AG09309 (cell line): Measurements from ENCODE around the gene NCBP1.

Experiments used
- DNase-seq: peaks from one replicate; pipeline ENCODE4 v3.0.0-alpha.2; 2010; ENCODE audit warnings: low read depth
- H3K4me3 ChIP-seq: 2 replicates; pipeline ENCODE4 v1.5.1; 2011; ENCODE audit warnings: mild to moderate bottlenecking, low read depth, low read length, moderate library complexity; ENCODE audit not compliant: control insufficient read depth
- CTCF ChIP-seq: IDR thresholded peaks from 2 replicates; pipeline ENCODE4 v1.5.1; 2011; ENCODE audit warnings: mild to moderate bottlenecking, low read depth, low read length, inconsistent platforms; ENCODE audit not compliant: insufficient read depth, control insufficient read depth; ENCODE audit errors: missing control alignments

Gene NCBP1

GRCh38 chr9:97689401-97690180 lies 56.0 kb downstream of the NCBP1 start:
- DNase-seq, result no peak
- TF ChIP-seq CTCF, result no peak
- no peak overlapping the region for H3K4me3 ChIP-seq

- H3K4me3 ChIP-seq, result no peak overlapping the region
These were observed 61.1 kb downstream of the NCBP1 start for GRCh38 chr9:97694769-97695168.

GRCh38 chr9:97695390-97695789 lies 61.8 kb downstream of the NCBP1 start:
- TF ChIP-seq CTCF, result no peak
- DNase-seq, result no peak
- H3K4me3 ChIP-seq, result no peak overlapping the region; the same call in none of the 2 replicates

More at GRCh38 chr9:97694769-97695168, 61.1 kb downstream of the NCBP1 start:
- no peak for DNase-seq
- TF ChIP-seq CTCF, result no peak

GRCh38 chr9:97695995-97696802 lies 62.6 kb downstream of the NCBP1 start:
- no peak for DNase-seq
- peak overlapping the region; percentile 95 for H3K4me3 ChIP-seq
- no peak for TF ChIP-seq CTCF

- DNase-seq, result peak; percentile 58
- no peak for TF ChIP-seq CTCF
- H3K4me3 ChIP-seq, result peak within 1 kb of the TSS; percentile 95
These were observed 63.4 kb downstream of the NCBP1 start, which contains the start of gene XPA for GRCh38 chr9:97696803-97697601. XPA (minus strand) TSS chr9:97697340; CDS start chr9:97697292, 48 bp downstream.

GRCh38 chr9:97697837-97698236 lies 64.2 kb downstream of the NCBP1 start:
- H3K4me3 ChIP-seq, result no peak overlapping the region
- TF ChIP-seq CTCF, result no peak
- no peak for DNase-seq
